ENCODE results near the gene KCNIP4.

Gene KCNIP4

DNA sequence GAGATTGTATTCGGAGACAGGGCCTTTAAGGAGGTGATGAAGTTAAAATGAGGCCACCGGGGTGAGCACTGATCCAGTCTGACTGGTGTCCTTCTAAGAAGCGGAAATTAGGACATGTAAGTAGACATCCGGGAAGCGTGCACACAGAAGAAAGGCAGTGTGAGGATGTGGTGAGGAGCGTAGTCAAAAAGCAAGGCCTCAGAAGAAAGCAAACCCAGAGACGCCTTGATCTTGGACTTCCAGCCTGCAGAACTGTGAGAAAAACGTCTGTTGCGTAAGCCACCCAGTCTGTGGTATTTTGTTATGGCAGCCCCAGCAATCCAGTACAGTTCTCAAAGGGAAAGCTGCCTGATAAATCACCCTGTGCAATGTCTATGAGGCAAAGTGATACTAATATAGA lies 153.5 kb downstream of the KCNIP4 start:
- H3K27me3 ChIP-seq (ENCODE audit: control insufficient read depth in 1 of 2, insufficient read depth in 2 of 2, low read length in 2 of 2), result no peaks in the 10 kb centered on the region
- H3K9me3 ChIP-seq (ENCODE audit: low read length), result no peaks in the 10 kb centered on the region
- H3K27ac ChIP-seq (ENCODE audit: low read depth, low read length), result no peak overlapping the region
- no peaks in the 10 kb centered on the region for H3K36me3 ChIP-seq (ENCODE audit: insufficient read depth, low read length)
- H3K9ac ChIP-seq (ENCODE audit: low read length), result no peak overlapping the region
- no peaks in the 10 kb centered on the region for H3K4me1 ChIP-seq (ENCODE audit: insufficient read depth, low read length)
- H3K4me3 ChIP-seq (ENCODE audit: low read depth in 1 of 2, low read length in 2 of 2), result no peak overlapping the region

GRCh38 chr4:21792736-21793135 lies 155.8 kb downstream of the KCNIP4 start:
- Histone ChIP-seq H3K36me3 (ENCODE audit: insufficient read depth, low read length) (no peaks in the 10 kb centered on the region), H3K4me3 (ENCODE audit: low read depth in 1 of 2, low read length in 2 of 2) (no peak overlapping the region), H3K9me3 (ENCODE audit: low read length) (no peaks in the 10 kb centered on the region), H3K27ac (ENCODE audit: low read depth, low read length) (no peak overlapping the region), H3K27me3 (ENCODE audit: control insufficient read depth in 1 of 2, insufficient read depth in 2 of 2, low read length in 2 of 2) (no peaks in the 10 kb centered on the region), H3K4me1 (ENCODE audit: insufficient read depth, low read length) (no peaks in the 10 kb centered on the region), H3K9ac (ENCODE audit: low read length) (no peak overlapping the region)

DNA sequence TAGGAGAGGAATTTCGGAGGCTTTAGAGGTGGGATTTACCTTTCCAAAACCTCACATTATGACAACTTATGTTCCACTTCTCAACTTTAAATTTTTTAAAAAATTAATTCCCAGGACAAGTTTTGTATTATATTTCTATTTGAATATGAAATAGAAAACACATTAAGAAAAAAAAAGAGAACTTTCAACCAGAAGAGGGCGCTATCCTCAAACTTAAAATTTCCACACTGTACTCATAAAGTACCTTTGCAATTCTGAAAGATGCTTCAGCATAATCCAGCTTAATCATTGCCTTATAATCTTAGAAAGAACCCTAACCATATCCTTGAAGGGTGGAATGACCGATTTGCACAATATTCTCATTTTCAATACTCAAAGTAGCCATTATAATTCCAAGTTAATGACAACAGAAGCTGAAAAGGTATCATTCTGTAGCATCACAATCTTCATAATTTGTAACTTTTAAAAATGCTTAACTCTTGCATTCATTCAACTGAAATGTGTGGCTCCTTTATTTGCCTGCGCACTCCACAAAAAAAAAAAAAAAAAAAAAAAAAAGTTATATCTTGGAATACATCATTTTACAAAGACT lies 158.0 kb downstream of the KCNIP4 start:
- Histone ChIP-seq H3K9me3 (ENCODE audit: low read length) (no peaks in the 10 kb centered on the region), H3K27ac (ENCODE audit: low read depth, low read length) (no peak overlapping the region), H3K4me3 (ENCODE audit: low read depth in 1 of 2, low read length in 2 of 2) (no peak overlapping the region), H3K4me1 (ENCODE audit: insufficient read depth, low read length) (no peaks in the 10 kb centered on the region), H3K9ac (ENCODE audit: low read length) (no peak overlapping the region), H3K36me3 (ENCODE audit: insufficient read depth, low read length) (no peaks in the 10 kb centered on the region), H3K27me3 (ENCODE audit: control insufficient read depth in 1 of 2, insufficient read depth in 2 of 2, low read length in 2 of 2) (no peaks in the 10 kb centered on the region)

- H3K27me3 ChIP-seq (ENCODE audit: control insufficient read depth in 1 of 2, insufficient read depth in 2 of 2, low read length in 2 of 2), result no peaks in the 10 kb centered on the region
- H3K27ac ChIP-seq (ENCODE audit: low read depth, low read length), result no peak overlapping the region
- no peak overlapping the region for H3K4me3 ChIP-seq (ENCODE audit: low read depth in 1 of 2, low read length in 2 of 2)
- no peaks in the 10 kb centered on the region for H3K9me3 ChIP-seq (ENCODE audit: low read length)
- no peaks in the 10 kb centered on the region for H3K36me3 ChIP-seq (ENCODE audit: insufficient read depth, low read length)
- H3K4me1 ChIP-seq (ENCODE audit: insufficient read depth, low read length), result no peaks in the 10 kb centered on the region
- H3K9ac ChIP-seq (ENCODE audit: low read length), result no peak overlapping the region
These were observed 168.4 kb downstream of the KCNIP4 start for GRCh38 chr4:21780148-21780547.

GRCh38 chr4:21778702-21779101 lies 169.9 kb downstream of the KCNIP4 start:
- no peak overlapping the region for H3K9ac ChIP-seq (ENCODE audit: low read length)
- H3K27me3 ChIP-seq (ENCODE audit: control insufficient read depth in 1 of 2, insufficient read depth in 2 of 2, low read length in 2 of 2), result no peaks in the 10 kb centered on the region
- H3K36me3 ChIP-seq (ENCODE audit: insufficient read depth, low read length), result no peaks in the 10 kb centered on the region
- H3K9me3 ChIP-seq (ENCODE audit: low read length), result no peaks in the 10 kb centered on the region
- no peak overlapping the region for H3K4me3 ChIP-seq (ENCODE audit: low read depth in 1 of 2, low read length in 2 of 2)
- H3K4me1 ChIP-seq (ENCODE audit: insufficient read depth, low read length), result no peaks in the 10 kb centered on the region
- no peak overlapping the region for H3K27ac ChIP-seq (ENCODE audit: low read depth, low read length)

GRCh38 chr4:21775703-21776102 lies 172.9 kb downstream of the KCNIP4 start:
- Histone ChIP-seq H3K27me3 (ENCODE audit: control insufficient read depth in 1 of 2, insufficient read depth in 2 of 2, low read length in 2 of 2) (no peaks in the 10 kb centered on the region), H3K27ac (ENCODE audit: low read depth, low read length) (no peak overlapping the region), H3K9me3 (ENCODE audit: low read length) (no peaks in the 10 kb centered on the region), H3K4me1 (ENCODE audit: insufficient read depth, low read length) (no peaks in the 10 kb centered on the region), H3K36me3 (ENCODE audit: insufficient read depth, low read length) (no peaks in the 10 kb centered on the region), H3K9ac (ENCODE audit: low read length) (no peak overlapping the region), H3K4me3 (ENCODE audit: low read depth in 1 of 2, low read length in 2 of 2) (no peak overlapping the region)

DNA sequence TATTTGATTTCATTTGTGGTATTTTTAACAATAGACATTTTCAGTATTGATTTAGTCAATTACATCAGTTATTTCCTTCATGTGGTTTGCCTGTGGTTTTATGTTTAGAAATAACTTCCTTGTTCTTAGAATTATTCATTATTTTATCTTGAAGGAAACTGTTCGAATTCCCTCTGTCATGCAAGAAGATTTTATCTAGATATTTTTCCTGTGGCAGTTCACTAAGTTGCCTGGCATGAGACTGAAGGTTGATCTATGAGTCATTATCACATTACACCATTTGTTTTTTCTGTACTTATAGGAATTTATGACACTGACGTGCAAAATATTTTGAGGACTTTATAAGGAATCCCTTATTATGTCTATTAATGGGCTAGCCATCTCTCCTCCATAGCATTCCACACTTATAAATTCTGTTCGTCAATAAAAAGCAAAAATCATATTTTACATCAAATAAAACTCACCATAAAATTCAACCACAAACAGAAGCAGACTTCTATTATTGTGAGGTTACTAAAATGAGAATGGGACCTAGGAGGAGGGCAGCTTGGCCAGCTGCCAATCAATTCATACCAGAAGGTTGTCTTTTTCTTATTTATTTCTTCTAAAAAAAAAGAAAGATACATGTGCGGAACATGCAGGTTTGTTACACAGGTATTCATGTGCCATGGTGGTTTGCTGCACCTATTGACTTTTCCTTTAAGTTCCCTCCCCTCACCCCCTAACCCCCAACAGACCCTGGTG lies 179.0 kb downstream of the KCNIP4 start:
- no peaks in the 10 kb centered on the region for H3K9me3 ChIP-seq (ENCODE audit: low read length)
- no peaks in the 10 kb centered on the region for H3K27me3 ChIP-seq (ENCODE audit: control insufficient read depth in 1 of 2, insufficient read depth in 2 of 2, low read length in 2 of 2)
- H3K36me3 ChIP-seq (ENCODE audit: insufficient read depth, low read length), result no peaks in the 10 kb centered on the region
- H3K9ac ChIP-seq (ENCODE audit: low read length), result no peak overlapping the region
- H3K4me1 ChIP-seq (ENCODE audit: insufficient read depth, low read length), result no peaks in the 10 kb centered on the region
- H3K27ac ChIP-seq (ENCODE audit: low read depth, low read length), result no peak overlapping the region
- no peak overlapping the region for H3K4me3 ChIP-seq (ENCODE audit: low read depth in 1 of 2, low read length in 2 of 2)

DNA sequence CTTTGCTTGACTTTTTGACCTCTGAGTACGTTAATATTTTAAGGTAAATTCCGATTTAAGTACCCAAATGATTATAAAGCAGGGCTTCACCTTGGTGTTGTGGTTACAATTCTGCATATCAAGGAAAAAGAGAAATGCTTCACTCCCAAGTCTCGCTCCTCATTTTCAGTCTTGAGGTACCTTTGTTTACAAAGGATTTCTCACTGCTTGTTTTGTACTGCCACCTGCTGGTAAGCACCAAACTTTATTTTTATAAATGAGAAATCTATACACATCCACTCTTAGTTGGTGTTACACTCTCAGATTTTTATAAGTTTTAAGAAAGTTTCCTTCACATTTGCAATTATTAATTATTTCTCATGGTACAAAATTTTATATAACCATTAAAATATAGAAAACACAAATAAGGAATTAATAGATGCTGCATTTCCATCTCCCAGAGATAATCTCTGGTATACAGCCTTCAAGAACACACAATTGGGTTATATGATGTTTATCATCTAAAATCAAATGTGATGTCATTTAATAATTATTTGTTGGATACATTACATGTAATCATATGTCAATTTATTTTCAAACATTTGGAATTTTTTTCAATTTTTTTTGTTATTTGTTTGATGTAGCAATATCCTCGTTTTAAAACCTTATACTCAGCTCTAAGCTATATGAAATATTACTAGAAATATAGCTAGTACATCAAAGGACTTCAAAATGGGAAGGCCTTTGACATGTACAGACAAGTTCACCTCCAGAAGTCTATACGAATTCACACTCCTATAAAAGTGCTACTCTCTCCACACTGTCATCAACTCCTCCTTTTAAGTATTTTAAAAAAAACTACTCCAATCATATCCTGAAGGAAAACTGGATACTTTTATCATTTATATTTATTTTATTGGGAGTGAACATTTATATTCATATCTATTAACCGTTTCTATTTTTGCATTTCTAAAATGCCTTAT lies 179.9 kb downstream of the KCNIP4 start:
- H3K4me3 ChIP-seq (ENCODE audit: low read depth in 1 of 2, low read length in 2 of 2), result no peak overlapping the region
- no peaks in the 10 kb centered on the region for H3K9me3 ChIP-seq (ENCODE audit: low read length)
- no peak overlapping the region for H3K9ac ChIP-seq (ENCODE audit: low read length)
- H3K36me3 ChIP-seq (ENCODE audit: insufficient read depth, low read length), result no peaks in the 10 kb centered on the region
- H3K27ac ChIP-seq (ENCODE audit: low read depth, low read length), result no peak overlapping the region
- H3K4me1 ChIP-seq (ENCODE audit: insufficient read depth, low read length), result peaks cover 5% of the 10 kb centered on the region
- no peaks in the 10 kb centered on the region for H3K27me3 ChIP-seq (ENCODE audit: control insufficient read depth in 1 of 2, insufficient read depth in 2 of 2, low read length in 2 of 2)

- H3K9ac ChIP-seq (ENCODE audit: low read length), result no peak overlapping the region
These were observed 182.7 kb downstream of the KCNIP4 start for GRCh38 chr4:21765810-21766407.

DNA sequence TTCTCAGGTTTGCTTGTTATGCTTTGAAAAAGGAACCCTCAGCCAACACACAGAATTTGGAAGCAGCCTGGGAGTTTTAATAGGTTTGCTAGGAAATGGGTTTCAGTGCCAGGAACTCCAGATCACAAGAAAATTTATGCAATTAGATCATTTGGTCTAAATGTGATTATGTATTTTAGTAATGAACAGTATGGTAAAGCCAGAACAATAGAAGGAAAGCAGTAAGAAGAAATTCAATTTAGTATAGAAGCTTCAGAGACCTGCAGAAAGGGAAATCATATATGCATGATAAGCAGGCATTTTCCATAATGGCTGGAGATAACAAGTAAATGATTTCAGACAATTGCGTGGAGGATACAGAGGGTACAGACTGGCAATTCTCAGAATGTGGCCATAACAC lies 184.7 kb downstream of the KCNIP4 start:
- Histone ChIP-seq H3K36me3 (ENCODE audit: insufficient read depth, low read length) (no peaks in the 10 kb centered on the region), H3K27me3 (ENCODE audit: control insufficient read depth in 1 of 2, insufficient read depth in 2 of 2, low read length in 2 of 2) (no peaks in the 10 kb centered on the region), H3K9me3 (ENCODE audit: low read length) (no peaks in the 10 kb centered on the region), H3K4me3 (ENCODE audit: low read depth in 1 of 2, low read length in 2 of 2) (no peak overlapping the region), H3K27ac (ENCODE audit: low read depth, low read length) (no peak overlapping the region), H3K9ac (ENCODE audit: low read length) (no peak overlapping the region), H3K4me1 (ENCODE audit: insufficient read depth, low read length) (peaks cover 19% of the 10 kb centered on the region)

More at GRCh38 chr4:21765810-21766407, 182.7 kb downstream of the KCNIP4 start:
- Histone ChIP-seq H3K27me3 (ENCODE audit: control insufficient read depth in 1 of 2, insufficient read depth in 2 of 2, low read length in 2 of 2) (no peaks in the 10 kb centered on the region), H3K4me3 (ENCODE audit: low read depth in 1 of 2, low read length in 2 of 2) (no peak overlapping the region), H3K36me3 (ENCODE audit: insufficient read depth, low read length) (no peaks in the 10 kb centered on the region), H3K4me1 (ENCODE audit: insufficient read depth, low read length) (peaks cover 19% of the 10 kb centered on the region), H3K27ac (ENCODE audit: low read depth, low read length) (no peak overlapping the region), H3K9me3 (ENCODE audit: low read length) (no peaks in the 10 kb centered on the region)

GRCh38 chr4:21757248-21757647 lies 191.3 kb downstream of the KCNIP4 start:
- Histone ChIP-seq H3K27me3 (ENCODE audit: control insufficient read depth in 1 of 2, insufficient read depth in 2 of 2, low read length in 2 of 2) (no peaks in the 10 kb centered on the region), H3K9me3 (ENCODE audit: low read length) (no peaks in the 10 kb centered on the region), H3K9ac (ENCODE audit: low read length) (no peak overlapping the region), H3K4me3 (ENCODE audit: low read depth in 1 of 2, low read length in 2 of 2) (no peak overlapping the region), H3K27ac (ENCODE audit: low read depth, low read length) (no peak overlapping the region), H3K4me1 (ENCODE audit: insufficient read depth, low read length) (peaks cover 10% of the 10 kb centered on the region), H3K36me3 (ENCODE audit: insufficient read depth, low read length) (no peaks in the 10 kb centered on the region)
